Measurements from ENCODE around the gene STRA6.

The STRA6 gene

DNA sequence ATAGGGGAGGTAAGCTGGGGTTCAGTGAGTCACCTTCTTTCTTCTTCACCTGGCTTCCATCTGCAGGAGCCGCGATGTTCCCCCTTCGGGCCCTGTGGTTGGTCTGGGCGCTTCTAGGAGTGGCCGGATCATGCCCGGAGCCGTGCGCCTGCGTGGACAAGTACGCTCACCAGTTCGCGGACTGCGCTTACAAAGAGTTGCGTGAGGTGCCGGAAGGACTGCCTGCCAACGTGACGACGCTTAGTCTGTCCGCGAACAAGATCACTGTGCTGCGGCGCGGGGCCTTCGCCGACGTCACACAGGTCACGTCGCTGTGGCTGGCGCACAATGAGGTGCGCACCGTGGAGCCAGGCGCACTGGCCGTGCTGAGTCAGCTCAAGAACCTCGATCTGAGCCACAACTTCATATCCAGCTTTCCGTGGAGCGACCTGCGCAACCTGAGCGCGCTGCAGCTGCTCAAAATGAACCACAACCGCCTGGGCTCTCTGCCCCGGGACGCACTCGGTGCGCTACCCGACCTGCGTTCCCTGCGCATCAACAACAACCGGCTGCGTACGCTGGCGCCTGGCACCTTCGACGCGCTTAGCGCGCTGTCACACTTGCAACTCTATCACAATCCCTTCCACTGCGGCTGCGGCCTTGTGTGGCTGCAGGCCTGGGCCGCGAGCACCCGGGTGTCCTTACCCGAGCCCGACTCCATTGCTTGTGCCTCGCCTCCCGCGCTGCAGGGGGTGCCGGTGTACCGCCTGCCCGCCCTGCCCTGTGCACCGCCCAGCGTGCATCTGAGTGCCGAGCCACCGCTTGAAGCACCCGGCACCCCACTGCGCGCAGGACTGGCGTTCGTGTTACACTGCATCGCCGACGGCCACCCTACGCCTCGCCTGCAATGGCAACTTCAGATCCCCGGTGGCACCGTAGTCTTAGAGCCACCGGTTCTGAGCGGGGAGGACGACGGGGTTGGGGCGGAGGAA is 69.6 kb downstream of the STRA6 start:
- DNase-seq (ENCODE audit: low read depth) = no peak

DNA sequence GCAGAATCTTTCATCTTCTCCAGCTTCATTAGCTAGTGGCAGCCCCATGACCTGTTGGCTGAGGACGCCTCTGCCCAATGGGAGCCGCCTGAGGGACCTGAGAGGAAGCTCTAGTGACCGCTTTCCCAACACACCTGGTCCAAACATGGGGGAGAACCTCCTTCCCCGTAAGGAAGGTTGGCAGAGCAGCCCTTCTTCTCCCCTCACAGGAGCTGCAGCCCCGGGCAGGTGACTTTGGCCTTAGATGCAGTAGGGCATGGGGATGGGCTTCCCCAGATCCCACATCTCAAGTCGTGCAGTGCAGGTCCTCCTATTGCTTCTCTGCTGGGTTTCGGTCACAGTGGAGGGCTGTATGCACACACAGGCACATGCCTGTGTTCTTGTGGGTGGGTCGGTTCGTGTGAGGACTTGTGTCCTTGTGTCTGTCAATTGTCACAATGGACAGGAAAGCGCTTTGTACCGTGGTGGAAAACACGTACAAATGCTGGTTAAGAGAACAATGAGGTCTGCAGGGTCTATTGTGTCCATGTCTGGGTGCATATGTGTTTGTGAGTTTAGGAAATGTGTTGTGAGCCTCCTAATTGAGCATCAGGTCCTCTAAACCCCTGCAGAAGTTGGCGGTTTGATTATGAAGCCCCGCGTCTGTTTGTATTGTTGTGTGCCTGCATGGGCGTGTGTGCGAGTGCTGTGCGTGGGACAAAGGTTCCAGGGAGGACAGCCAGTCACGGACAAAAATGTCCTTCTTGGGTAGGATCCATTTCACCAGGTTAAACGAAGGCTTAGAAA is 70.8 kb downstream of the STRA6 start:
- DNase-seq (ENCODE audit: low read depth) = no peak

DNA sequence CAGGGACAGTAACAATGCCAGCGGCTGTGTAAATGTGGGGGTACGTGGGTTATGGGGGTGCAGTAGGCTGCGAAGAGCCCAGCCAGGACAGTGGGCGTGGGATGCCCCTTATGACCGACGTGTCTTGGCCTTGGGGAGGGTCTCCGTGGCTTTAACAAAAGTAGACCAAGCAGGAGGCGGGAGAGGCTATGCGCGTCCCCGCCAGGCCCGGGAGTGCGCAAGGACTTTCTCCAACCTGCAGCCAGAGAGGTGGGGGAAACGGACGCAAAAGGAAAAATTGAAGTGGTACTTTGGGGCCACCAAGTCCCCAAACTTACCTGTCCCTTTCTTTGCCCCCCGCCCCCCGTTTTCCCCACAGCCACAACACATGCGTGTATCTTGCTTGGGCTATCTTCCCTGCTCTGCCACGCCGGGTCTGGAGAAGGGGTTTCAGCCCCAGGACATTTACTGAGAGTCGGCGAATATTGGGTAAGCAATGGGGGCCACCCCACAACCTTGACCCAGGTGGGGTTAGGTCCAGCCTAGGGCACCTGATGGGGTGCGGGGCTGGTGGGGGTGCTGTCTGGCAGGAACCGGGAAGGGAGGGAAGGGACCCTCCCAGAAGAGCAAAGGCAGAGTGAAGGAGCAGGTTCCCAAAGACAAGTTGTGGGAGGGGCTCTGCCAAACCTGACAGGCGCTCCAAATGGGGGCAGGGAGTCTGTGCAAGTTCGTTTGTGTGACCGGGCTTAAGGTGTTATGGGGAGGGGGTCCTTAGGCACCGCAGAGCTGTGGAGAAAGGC is 71.5 kb downstream of the STRA6 start:
- no peak for DNase-seq (ENCODE audit: low read depth)

DNA sequence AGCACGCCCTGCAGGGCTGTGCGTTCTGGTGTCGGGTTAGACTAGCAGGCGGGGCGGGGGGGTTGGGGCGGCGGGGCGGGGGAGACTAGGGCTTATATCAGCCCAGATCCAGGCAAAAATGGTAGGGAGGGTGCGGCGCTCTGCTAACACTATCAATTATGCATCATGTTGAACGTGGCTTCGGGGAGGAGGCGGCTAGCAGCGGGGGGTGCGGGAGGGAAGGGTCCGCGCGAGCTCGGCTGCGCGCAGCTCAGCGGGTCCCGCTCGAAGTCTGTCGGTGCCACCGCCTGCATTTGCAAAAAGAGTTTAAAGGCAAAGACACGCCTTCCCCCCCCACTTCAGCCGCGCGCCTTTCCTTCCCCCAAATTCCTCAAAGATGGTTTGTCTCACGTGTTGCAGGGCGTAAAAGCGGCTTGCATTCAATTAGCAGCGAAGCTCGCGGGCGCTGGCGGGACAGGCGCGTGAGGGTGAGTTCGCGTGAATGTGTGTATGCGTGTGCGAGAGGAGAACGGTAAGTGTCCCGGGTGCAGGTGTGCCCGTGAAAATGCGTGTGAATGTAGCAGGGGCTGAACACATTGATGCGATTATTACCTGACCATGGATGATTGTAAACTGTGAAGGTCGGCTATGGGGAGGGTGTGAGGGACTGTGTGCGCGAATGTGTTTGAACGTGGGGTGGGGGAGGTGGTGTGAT is 72.3 kb downstream of the STRA6 start, which contains the start of gene ISLR2:
Gene ISLR2 (plus strand): TSS at position 432 of the 694 bp plus-strand sequence. CDS start 2,169 bp downstream, outside the sequence.
- no peak for DNase-seq (ENCODE audit: low read depth)

DNA sequence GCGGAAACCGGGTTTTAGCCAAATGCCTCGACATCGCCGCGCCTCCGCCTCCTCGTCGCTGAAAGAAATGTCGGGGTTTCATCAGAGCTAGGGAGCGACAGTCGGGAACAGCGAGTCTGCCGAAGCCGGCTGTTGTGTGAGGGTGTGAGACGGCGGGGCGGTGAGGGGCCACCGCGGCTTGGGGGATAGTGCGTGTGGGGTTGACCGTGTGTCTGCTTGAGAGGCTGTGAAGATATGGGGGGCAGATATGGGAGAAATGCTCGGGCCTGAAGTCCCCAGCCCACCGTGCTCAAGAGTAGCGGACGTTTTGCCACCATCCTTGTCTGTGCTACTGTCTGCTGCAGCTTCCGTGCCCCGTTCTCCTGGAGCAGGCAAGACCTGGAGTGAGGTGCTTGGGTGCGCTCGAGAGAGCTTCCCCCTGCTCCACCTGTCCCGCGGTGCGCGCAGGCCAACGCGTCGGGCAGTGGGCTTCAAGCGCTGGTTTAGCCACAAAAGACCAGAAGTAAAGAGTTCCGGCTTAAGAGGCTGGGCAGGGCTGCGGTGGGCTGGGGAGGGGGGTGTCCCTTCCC is 72.9 kb downstream of the STRA6 start:
- no peak for DNase-seq (ENCODE audit: low read depth)
